K562 (cell line): Measurements from ENCODE around the gene TTC32. TPM values are rescaled to one million over a fixed set of nuclear protein-coding genes. Genes with fewer than 3 reads are reported as not detected.

Source experiments
- ATAC-seq: fragments of 200-7000 bp; cut with Tn5 transposase; 3 replicates; pipeline ENCODE4 v1.9.1; 2020; ENCODE audit warnings: moderate library complexity
- BruUV-seq: library from RNA; stranded (reverse); fragments of 400-500 nt; replicated peaks from 2 replicates; lab custom pipeline; 2021; lab: Mats Ljungman, UMichigan
- CTCF ChIA-PET: fragments of 300-600 bp; formaldehyde crosslinking; extraction: SDS; loops from one replicate; lab custom pipeline; 2021; ENCODE audit warnings: low intra/inter-chr PET ratio; lab: Yijun Ruan, JAX
- POLR2A ChIA-PET: fragments of 300-600, 350-650 bp; sonication (Branson Sonifier 250); formaldehyde crosslinking; extraction: SDS; loops from one replicate; lab custom pipeline; 2021; ENCODE audit warnings: antibody characterized with exemption, inconsistent platforms; lab: Yijun Ruan, JAX
- DNase-seq, 4 experiments: peaks; one replicate each; pipeline versions ENCODE4 v3.0.0 to v3.0.0-alpha.2; 2011 to 2018; ENCODE audit warnings: low spot score in 3 of 4, mixed read lengths in 3 of 4; ENCODE audit errors: extremely low read depth in 1 of 4
- FAIRE-seq: peaks from 2 replicates; lab custom pipeline; 2011; peaks lifted over from hg19 to GRCh38; lab: Jason Lieb, UNC
- H2AFZ ChIP-seq: 2 replicates; pipeline ENCODE4 v1.6.0; 2011; ENCODE audit warnings: low read depth, low read length, control low read depth, inconsistent platforms
- H3K27ac ChIP-seq: fragments of 200-600 bp; 3 replicates; pipeline ENCODE4 v1.8.0; 2011; ENCODE audit warnings: low read depth, mild to moderate bottlenecking, control low read depth, inconsistent platforms, low read length, moderate library complexity, mixed read lengths; ENCODE audit errors: extremely low read depth
- H3K27me3 ChIP-seq, 2 experiments: fragments of 300-600 bp in 1 of 2; 2 replicates in 1 of 2; 3 replicates in 1 of 2; pipeline versions ENCODE4 v1.6.0 to v1.8.0; 2011; ENCODE audit warnings: inconsistent platforms in 2 of 2, low read length in 2 of 2, mild to moderate bottlenecking in 1 of 2, mixed read lengths in 1 of 2, moderate library complexity in 1 of 2; ENCODE audit not compliant: control insufficient read depth in 2 of 2, insufficient read depth in 2 of 2
- H3K36me3 ChIP-seq: fragments of 300-600 bp; 3 replicates; pipeline ENCODE4 v1.8.0; 2011; ENCODE audit warnings: mild to moderate bottlenecking, low read length, inconsistent platforms; ENCODE audit not compliant: control insufficient read depth, insufficient read depth
- H3K4me1 ChIP-seq, 2 experiments: fragments of 200-600 bp in 1 of 2; replicated peaks in 1 of 2; 2 replicates in 1 of 2; 3 replicates in 1 of 2; pipeline versions ENCODE4 v1.5.1 to v1.8.0; 2011; ENCODE audit warnings: inconsistent platforms in 2 of 2, low read length in 2 of 2, mild to moderate bottlenecking in 1 of 2, mixed read lengths in 1 of 2, moderate library complexity in 1 of 2; ENCODE audit not compliant: control insufficient read depth in 2 of 2, insufficient read depth in 2 of 2
- H3K4me2 ChIP-seq: 2 replicates; pipeline ENCODE4 v1.6.1; 2011; ENCODE audit warnings: low read length, control low read depth, inconsistent platforms, mixed read lengths; ENCODE audit not compliant: insufficient read depth
- H3K4me3 ChIP-seq: fragments of 200-600 bp; sonication (generic), shearing (Covaris generic); 2 replicates; pipeline ENCODE4 v1.5.1; 2016; ENCODE audit warnings: control low read depth, inconsistent platforms
- H3K79me2 ChIP-seq: fragments of 200-600 bp; 3 replicates; pipeline ENCODE4 v1.8.0; 2011; ENCODE audit warnings: low read length, inconsistent platforms; ENCODE audit not compliant: control insufficient read depth, insufficient read depth
- H3K9ac ChIP-seq, 2 experiments: 2 replicates each; pipeline versions ENCODE4 v1.6.0 to v1.6.1; 2011; ENCODE audit warnings: low read depth in 2 of 2, low read length in 2 of 2, control low read depth in 1 of 2, inconsistent platforms in 1 of 2, mild to moderate bottlenecking in 1 of 2, mixed read lengths in 1 of 2; ENCODE audit not compliant: insufficient read depth in 1 of 2
- H3K9me1 ChIP-seq: one replicate; pipeline ENCODE4 v1.6.0; 2011; ENCODE audit warnings: inconsistent platforms, mild to moderate bottlenecking, low read length, moderate library complexity; ENCODE audit not compliant: control insufficient read depth, insufficient read depth
- H3K9me3 ChIP-seq: replicated peaks from 2 replicates; pipeline ENCODE4 v1.5.1; 2011; ENCODE audit warnings: low read depth, low read length, inconsistent platforms; ENCODE audit not compliant: control insufficient read depth, insufficient read depth
- H4K20me1 ChIP-seq: replicated peaks from 2 replicates; pipeline ENCODE4 v1.6.1; 2011; ENCODE audit warnings: low read length, inconsistent platforms, mixed read lengths; ENCODE audit not compliant: control insufficient read depth, insufficient read depth
- BDP1 ChIP-seq: IDR thresholded peaks from 3 replicates; pipeline ENCODE4 v1.6.1; 2011; ENCODE audit not compliant: insufficient read length, insufficient read depth
- EP300 ChIP-seq: IDR thresholded peaks from 2 replicates; pipeline ENCODE4 v1.6.1; 2012; ENCODE audit warnings: low read length, improper control_type of control experiment
- JUNB ChIP-seq: fragments of 450-650 bp; formaldehyde crosslinking; conservative IDR thresholded peaks from 2 replicates; pipeline ENCODE4 v1.4.0; 2020; ENCODE audit warnings: mild to moderate bottlenecking
- MIER1 ChIP-seq: fragments of 450-650 bp; IDR thresholded peaks from 2 replicates; pipeline ENCODE4 v1.6.1; 2016; ENCODE audit warnings: antibody characterized with exemption, mild to moderate bottlenecking, low read depth
- NFE2L1 ChIP-seq: fragments of 450-650 bp; IDR thresholded peaks from 2 replicates; pipeline ENCODE4 v1.6.1; 2016; ENCODE audit warnings: missing genetic modification characterization, low read depth, mild to moderate bottlenecking, missing compliant biosample characterization, moderate library complexity, borderline replicate concordance
- NR3C1 ChIP-seq: sonication (generic); formaldehyde crosslinking; IDR thresholded peaks from 2 replicates; pipeline ENCODE4 v1.8.1; 2022; ENCODE audit warnings: missing genetic modification reagents
- PHF21A ChIP-seq: fragments of 450-650 bp; IDR thresholded peaks from 2 replicates; pipeline ENCODE4 v1.6.1; 2017; ENCODE audit warnings: low read depth, borderline replicate concordance
- POU5F1 ChIP-seq: fragments of 150-350 bp; IDR thresholded peaks from 2 replicates; pipeline ENCODE4 v1.6.1; 2014; ENCODE audit warnings: borderline replicate concordance, low read length, low read depth, mild to moderate bottlenecking; ENCODE audit not compliant: partially characterized antibody
- RBM34 ChIP-seq: fragments of 200-400 bp; formaldehyde crosslinking; IDR thresholded peaks from 2 replicates; pipeline ENCODE4 v1.6.1; 2018; ENCODE audit warnings: low read length, borderline replicate concordance; ENCODE audit not compliant: insufficient read depth
- TRIM24 ChIP-seq, 2 experiments: fragments of 450-650 bp; IDR thresholded peaks; 2 replicates each; pipeline ENCODE4 v1.6.1; 2016
- YBX1 ChIP-seq: fragments of 450-650 bp; IDR thresholded peaks from 2 replicates; pipeline ENCODE4 v1.7.1; 2016; ENCODE audit warnings: mild to moderate bottlenecking
- ZNF24 ChIP-seq: fragments of 450-650 bp; IDR thresholded peaks from 2 replicates; pipeline ENCODE4 v1.6.1; 2016
- ZNF551 ChIP-seq: fragments of 250-450 bp; sonication (Bioruptor Pico); IDR thresholded peaks from 2 replicates; pipeline ENCODE4 v1.5.0; 2021; ENCODE audit warnings: mild to moderate bottlenecking, moderate library complexity
- ZNF57 ChIP-seq: fragments of 450-650 bp; formaldehyde crosslinking; IDR thresholded peaks from 2 replicates; pipeline ENCODE4 v1.4.0; 2020; ENCODE audit warnings: mild to moderate bottlenecking, moderate library complexity
- WGBS: fragments of 100-300 bp; shearing (Covaris generic); methylation state at CpG from one replicate; pipeline ENCODE4 v1.1.6; 2016; ENCODE audit warnings: low coverage, mixed read lengths; ENCODE audit not compliant: insufficient coverage; ENCODE audit errors: missing lambda C conversion rate; 5-methylcytosine and 5-hydroxymethylcytosine counted together
- in situ Hi-C: fragments of 300-500 bp; cut with MboI; formaldehyde crosslinking; loops from 4 replicates; pipeline ENCODE4 v1.15.0; 2018; ENCODE audit warnings: inconsistent platforms, mixed read lengths
- intact Hi-C: fragments of 100-400 bp; cut with micrococcal nuclease; formaldehyde crosslinking; loops from 2 replicates; pipeline ENCODE4 v1.14.2; 2022
- polyA plus RNA-seq, 8 experiments: library from polyadenylated mRNA; depleted of rRNA in 4 of 8; stranded (reverse) in 5 of 8; unstranded in 3 of 8; fragments of >200 nt; fragmentation: Nextera tagmentation in 2 of 8; fragmentation: Illumina TruSeq in 1 of 8; extraction: Ambion mirVana in 2 of 8; extraction: Trizol in 1 of 8; gene quantifications; 2 replicates each; pipeline versions ENCODE4 v1.2.1 to v1.2.3, GENCODE V29; 2011 to 2014; ENCODE audit warnings: inconsistent platforms in 1 of 8, missing spikeins in 1 of 8
- total RNA-seq, 7 experiments: library from RNA; depleted of rRNA in 6 of 7; stranded (reverse); fragments of >200 nt in 6 of 7; fragmentation: Illumina TruSeq in 2 of 7; extraction: Trizol in 2 of 7; gene quantifications; 2 replicates each; pipeline versions ENCODE4 v1.2.1 to v1.2.3, GENCODE V29; 2011 to 2021; ENCODE audit warnings: low replicate concordance in 1 of 7
- TF ChIP-seq, protein P1 (sequence below), 3 experiments: fragments of 200-800 bp in 1 of 3; fragments of 250-450 bp in 1 of 3; fragments of 450-650 bp in 1 of 3; sonication (Bioruptor Pico) in 1 of 3; sonication (Bioruptor generic) in 1 of 3; formaldehyde crosslinking in 1 of 3; IDR thresholded peaks; 2 replicates each; pipeline versions ENCODE4 v1.6.1 to v1.8.0; 2016 to 2022; ENCODE audit warnings: mild to moderate bottlenecking in 2 of 3, missing genetic modification characterization in 2 of 3, missing compliant biosample characterization in 1 of 3, moderate library complexity in 1 of 3
- TF ChIP-seq, protein P2 (sequence below): fragments of 250-450 bp; sonication (Bioruptor Pico); IDR thresholded peaks from 2 replicates; pipeline ENCODE4 v1.8.0; 2021; ENCODE audit warnings: borderline replicate concordance, mild to moderate bottlenecking, moderate library complexity; ENCODE audit not compliant: poor library complexity, severe bottlenecking
- TF ChIP-seq, protein P3 (sequence below): fragments of 250-450 bp; sonication (Bioruptor Pico); IDR thresholded peaks from 2 replicates; pipeline ENCODE4 v1.8.0; 2022; ENCODE audit warnings: inconsistent platforms

Gene TTC32
- total and polyA plus RNA-seq, 9 of the 15 experiments (the other 6 are each of a cell fraction or from before 2014, with no cell fraction given), result 27.6 to 71.4 (median 52.6) TPM

DNA sequence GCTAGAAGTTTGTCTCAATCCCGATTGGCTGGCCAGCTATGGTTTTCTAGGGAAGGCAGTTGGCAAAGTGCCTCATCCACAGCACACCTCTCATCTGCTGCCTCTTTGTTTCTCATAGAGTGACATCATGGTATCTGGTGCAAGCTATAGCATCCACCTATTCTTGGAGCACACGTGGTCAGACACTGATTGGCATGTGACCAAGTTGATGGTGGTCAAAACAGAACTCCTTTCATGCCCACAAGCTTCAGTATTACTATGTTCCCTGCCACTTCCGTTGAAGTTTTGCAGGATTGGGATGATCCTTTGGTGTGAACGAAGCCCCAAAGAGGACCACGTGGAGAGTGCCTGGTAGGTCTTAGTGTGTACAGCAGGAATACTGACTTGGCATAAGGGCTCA is 28.8 kb downstream of the TTC32 start:
- H3K79me2 ChIP-seq, result no peaks in the 10 kb centered on the region
- peaks cover 0 to 11% of the 10 kb centered on the region in 2 experiments; a peak in 2 of 5 replicates for H3K4me1 ChIP-seq
- intact Hi-C loops, result no loop called here
- TF ChIP-seq EP300, result no peak
- TF ChIP-seq TRIM24 (IDR thresholded peaks at IDR 0.05), result no peak
- TF ChIP-seq RBM34, result no peak
- TF ChIP-seq ZNF551 (CRISPR knock-in tag), result no peak
- no peak for TF ChIP-seq YBX1
- TF ChIP-seq ZNF24, result no peak
- TF ChIP-seq NFE2L1 (tag), result no peak
- TF ChIP-seq, protein P1, sequence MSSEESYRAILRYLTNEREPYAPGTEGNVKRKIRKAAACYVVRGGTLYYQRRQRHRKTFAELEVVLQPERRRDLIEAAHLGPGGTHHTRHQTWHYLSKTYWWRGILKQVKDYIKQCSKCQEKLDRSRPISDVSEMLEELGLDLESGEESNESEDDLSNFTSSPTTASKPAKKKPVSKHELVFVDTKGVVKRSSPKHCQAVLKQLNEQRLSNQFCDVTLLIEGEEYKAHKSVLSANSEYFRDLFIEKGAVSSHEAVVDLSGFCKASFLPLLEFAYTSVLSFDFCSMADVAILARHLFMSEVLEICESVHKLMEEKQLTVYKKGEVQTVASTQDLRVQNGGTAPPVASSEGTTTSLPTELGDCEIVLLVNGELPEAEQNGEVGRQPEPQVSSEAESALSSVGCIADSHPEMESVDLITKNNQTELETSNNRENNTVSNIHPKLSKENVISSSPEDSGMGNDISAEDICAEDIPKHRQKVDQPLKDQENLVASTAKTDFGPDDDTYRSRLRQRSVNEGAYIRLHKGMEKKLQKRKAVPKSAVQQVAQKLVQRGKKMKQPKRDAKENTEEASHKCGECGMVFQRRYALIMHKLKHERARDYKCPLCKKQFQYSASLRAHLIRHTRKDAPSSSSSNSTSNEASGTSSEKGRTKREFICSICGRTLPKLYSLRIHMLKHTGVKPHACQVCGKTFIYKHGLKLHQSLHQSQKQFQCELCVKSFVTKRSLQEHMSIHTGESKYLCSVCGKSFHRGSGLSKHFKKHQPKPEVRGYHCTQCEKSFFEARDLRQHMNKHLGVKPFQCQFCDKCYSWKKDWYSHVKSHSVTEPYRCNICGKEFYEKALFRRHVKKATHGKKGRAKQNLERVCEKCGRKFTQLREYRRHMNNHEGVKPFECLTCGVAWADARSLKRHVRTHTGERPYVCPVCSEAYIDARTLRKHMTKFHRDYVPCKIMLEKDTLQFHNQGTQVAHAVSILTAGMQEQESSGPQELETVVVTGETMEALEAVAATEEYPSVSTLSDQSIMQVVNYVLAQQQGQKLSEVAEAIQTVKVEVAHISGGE (CRISPR knock-in tag; IDR thresholded peaks at IDR 0.05), result no peak
- TF ChIP-seq JUNB, result no peak
- TF ChIP-seq ZNF57 (CRISPR knock-in tag), result no peak
- no peak for TF ChIP-seq BDP1
- TF ChIP-seq NR3C1 (CRISPR knock-in tag), result no peak
- no peak for TF ChIP-seq MIER1
- TF ChIP-seq, protein P2, sequence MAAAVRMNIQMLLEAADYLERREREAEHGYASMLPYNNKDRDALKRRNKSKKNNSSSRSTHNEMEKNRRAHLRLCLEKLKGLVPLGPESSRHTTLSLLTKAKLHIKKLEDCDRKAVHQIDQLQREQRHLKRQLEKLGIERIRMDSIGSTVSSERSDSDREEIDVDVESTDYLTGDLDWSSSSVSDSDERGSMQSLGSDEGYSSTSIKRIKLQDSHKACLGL (CRISPR knock-in tag), result no peak
- TF ChIP-seq POU5F1, result no peak
- no peak for TF ChIP-seq PHF21A
- TF ChIP-seq, protein P3, sequence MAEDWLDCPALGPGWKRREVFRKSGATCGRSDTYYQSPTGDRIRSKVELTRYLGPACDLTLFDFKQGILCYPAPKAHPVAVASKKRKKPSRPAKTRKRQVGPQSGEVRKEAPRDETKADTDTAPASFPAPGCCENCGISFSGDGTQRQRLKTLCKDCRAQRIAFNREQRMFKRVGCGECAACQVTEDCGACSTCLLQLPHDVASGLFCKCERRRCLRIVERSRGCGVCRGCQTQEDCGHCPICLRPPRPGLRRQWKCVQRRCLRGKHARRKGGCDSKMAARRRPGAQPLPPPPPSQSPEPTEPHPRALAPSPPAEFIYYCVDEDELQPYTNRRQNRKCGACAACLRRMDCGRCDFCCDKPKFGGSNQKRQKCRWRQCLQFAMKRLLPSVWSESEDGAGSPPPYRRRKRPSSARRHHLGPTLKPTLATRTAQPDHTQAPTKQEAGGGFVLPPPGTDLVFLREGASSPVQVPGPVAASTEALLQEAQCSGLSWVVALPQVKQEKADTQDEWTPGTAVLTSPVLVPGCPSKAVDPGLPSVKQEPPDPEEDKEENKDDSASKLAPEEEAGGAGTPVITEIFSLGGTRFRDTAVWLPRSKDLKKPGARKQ (CRISPR knock-in tag), result no peak
- no peak for ATAC-seq
- no peaks in the 10 kb centered on the region; the same call in 1 of the 2 replicates for H4K20me1 ChIP-seq
- no peaks in the 10 kb centered on the region for H3K9me1 ChIP-seq
- CTCF ChIA-PET, result no interaction called here
- 5% methylated on average over 5 of the region's 5 CpGs for WGBS
- BruUV-seq, result no TSS peak
- no peak overlapping the region for H2AFZ ChIP-seq
- H3K27me3 ChIP-seq, result peaks cover 11 to 34% of the 10 kb centered on the region in 2 experiments; a peak in 4 of 5 replicates
- no peak overlapping the region for H3K27ac ChIP-seq
- in situ Hi-C loops, result loop anchor here (25.0 kb wide), 1 partner anchor 1111 kb away; no protein-coding TSS in a partner anchor
- H3K4me3 ChIP-seq, result no peak overlapping the region
- H3K9ac ChIP-seq, result no peak overlapping the region
- no peak for FAIRE-seq
- no peak for DNase-seq
- POLR2A ChIA-PET, result interaction anchor here (1.0 kb wide), 1 partner anchor 14 kb away, joined by 3 read pairs; no protein-coding TSS in a partner anchor
- H3K4me2 ChIP-seq, result no peak overlapping the region
- no peaks in the 10 kb centered on the region for H3K9me3 ChIP-seq
- H3K36me3 ChIP-seq, result no peaks in the 10 kb centered on the region
